Gastrocnemius medialis (tissue), 4 donors: ENCODE results near the gene BRCC3. TPM values are rescaled to one million over a fixed set of nuclear protein-coding genes. Genes with fewer than 3 reads are reported as not detected.

Experiments used
- ATAC-seq, 2 donors: fragments of 150-250 bp; one replicate each; pipeline ENCODE4 v1.9.1; 2016
- DNase-seq, 2 donors: peaks; one replicate each; pipeline ENCODE4 v3.0.0-alpha.2; 2019
- H3K27ac ChIP-seq, 4 donors: fragments of 200-600 bp; sonication (generic); 1 replicate in 1 of 4; 2 replicates in 3 of 4; pipeline ENCODE4 v1.5.1; 2016 to 2018; ENCODE audit warnings: mild to moderate bottlenecking in 2 of 4, moderate library complexity in 1 of 4
- H3K27me3 ChIP-seq, 3 donors: fragments of 200-600 bp; sonication (generic) in 2 of 3; 1 replicate in 1 of 3; 2 replicates in 2 of 3; pipeline versions ENCODE4 v1.5.1 to v1.6.0; 2016 to 2019; ENCODE audit warnings: mild to moderate bottlenecking in 1 of 3, moderate library complexity in 1 of 3
- H3K36me3 ChIP-seq, 2 donors: fragments of 200-600 bp; sonication (generic) in 1 of 2; one replicate each; pipeline ENCODE4 v1.5.1; 2017 to 2018
- H3K4me1 ChIP-seq, 2 donors: fragments of 200-600 bp; sonication (generic) in 1 of 2; one replicate each; pipeline ENCODE4 v1.5.1; 2016 to 2017; ENCODE audit warnings: mild to moderate bottlenecking in 2 of 2
- H3K4me3 ChIP-seq, 4 donors: fragments of 200-600 bp; sonication (generic) in 3 of 4; 1 replicate in 1 of 4; 2 replicates in 3 of 4; pipeline ENCODE4 v1.5.1; 2016 to 2019; ENCODE audit warnings: mild to moderate bottlenecking in 2 of 4
- H3K9me3 ChIP-seq, 3 donors: fragments of 200-600 bp; sonication (generic) in 2 of 3; 1 replicate in 1 of 3; 2 replicates in 2 of 3; pipeline ENCODE4 v1.5.1; 2016 to 2019
- CTCF ChIP-seq, 5 experiments: fragments of 450-650 bp in 3 of 5; fragments of 200-600 bp in 2 of 5; sonication (generic) in 2 of 5; IDR thresholded peaks in 4 of 5; conservative IDR thresholded peaks in 1 of 5; 1 replicate in 4 of 5; 2 replicates in 1 of 5; pipeline ENCODE4 v1.5.1; 2016 to 2019; ENCODE audit warnings: antibody characterized with exemption in 5 of 5, mild to moderate bottlenecking in 3 of 5, moderate library complexity in 3 of 5
- POLR2A ChIP-seq, 2 donors: fragments of 450-650 bp; IDR thresholded peaks; one replicate each; pipeline ENCODE4 v1.6.1; 2017; ENCODE audit warnings: antibody characterized with exemption in 2 of 2, mild to moderate bottlenecking in 2 of 2, moderate library complexity in 2 of 2
- in situ Hi-C, 4 donors: fragments of 200-750 bp; cut with MboI; loops; one replicate each; pipeline versions ENCODE4 v1.15.0 to v1.8.0; 2017; ENCODE audit warnings: low sequenced_read_pairs in 4 of 4
- intact Hi-C: fragments of 100-400 bp; cut with DNase I; formaldehyde crosslinking; loops from one replicate; pipeline ENCODE4 v1.15.1; 2023; ENCODE audit warnings: low total_unique reads
- total RNA-seq, 4 donors: library from RNA; depleted of rRNA; stranded (reverse); fragments of >200 nt; gene quantifications; one replicate each; pipeline versions ENCODE4 v1.1.0 to v1.2.3, GENCODE V29; 2016

Gene BRCC3
- total RNA-seq, 4 donors from 2014 or later = 8.8 to 15.9 (median 10.6) TPM

DNA sequence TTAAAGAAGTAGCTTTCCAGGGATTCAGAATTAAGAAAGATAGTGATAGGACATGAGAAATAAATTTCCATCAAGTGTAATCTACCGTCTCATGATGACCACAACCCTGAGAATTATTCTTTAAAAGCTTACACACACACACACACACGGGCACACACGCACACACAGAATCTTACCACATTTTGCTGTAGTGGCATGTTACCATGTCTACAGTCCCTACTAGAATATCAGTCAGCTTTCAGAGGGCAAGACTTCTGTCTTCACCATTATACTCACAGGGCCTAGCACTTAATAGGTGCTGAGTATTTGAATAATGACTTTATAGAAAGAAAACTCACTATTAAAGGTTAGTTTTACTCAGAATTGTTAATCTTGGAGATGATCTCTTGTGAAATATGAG lies 15.8 kb upstream of the BRCC3 start:
- in situ Hi-C loops = loop anchor here in 3 of 4 donors (5.0 to 10.0 kb wide), 3 partner anchors 71 to 78 kb away; no protein-coding TSS in a partner anchor
- no peak for TF ChIP-seq POLR2A (IDR thresholded peaks at IDR 0.05)
- TF ChIP-seq CTCF (IDR thresholded peaks at IDR 0.05 in 4 of 5, conservative IDR thresholded peaks at IDR 0.05 in 1 of 5) = no peak

DNA sequence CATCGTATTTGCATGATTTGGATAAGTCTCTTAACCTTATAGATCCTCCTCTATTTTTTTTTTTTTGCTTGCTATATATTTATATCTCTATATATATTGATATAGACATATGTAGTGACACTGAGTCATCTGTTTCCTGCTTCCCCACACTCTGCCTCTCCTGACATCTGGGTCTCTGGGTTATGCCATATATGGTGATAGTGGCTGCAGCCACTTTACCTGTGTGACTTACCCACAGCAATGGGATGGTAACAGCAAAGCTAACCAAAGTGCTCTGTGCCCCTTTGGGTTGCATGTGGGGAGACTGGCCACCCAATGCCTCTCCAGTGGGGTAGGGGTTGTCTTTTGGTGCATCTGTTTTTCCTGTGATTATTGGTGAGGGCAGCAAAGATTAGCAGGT lies 14.8 kb upstream of the BRCC3 start:
- in situ Hi-C loops = loop anchor here in 3 of 4 donors (5.0 to 10.0 kb wide), 3 partner anchors 72 to 79 kb away; no protein-coding TSS in a partner anchor
- Histone ChIP-seq H3K27me3 (no peaks in the 10 kb centered on the region), H3K4me3 (no peak overlapping the region), H3K27ac (peak overlapping the region; percentile 17 to 62 (median 47)), H3K4me1 (no peaks in the 10 kb centered on the region), H3K9me3 (no peaks in the 10 kb centered on the region), H3K36me3 (no peaks in the 10 kb centered on the region)
- TF ChIP-seq POLR2A (IDR thresholded peaks at IDR 0.05) (no peak), CTCF (IDR thresholded peaks at IDR 0.05 in 4 of 5, conservative IDR thresholded peaks at IDR 0.05 in 1 of 5) (no peak)
- intact Hi-C loops = loop anchor here (2.0 kb wide), 1 partner anchor 30 kb away; the partner anchor contains the start of gene FUNDC2
- DNase-seq = no peak
- ATAC-seq = no peak

More for the DNA sequence above, 15.8 kb upstream of the BRCC3 start:
- Histone ChIP-seq H3K27me3 (no peaks in the 10 kb centered on the region), H3K9me3 (no peaks in the 10 kb centered on the region), H3K36me3 (no peaks in the 10 kb centered on the region), H3K4me1 (no peaks in the 10 kb centered on the region), H3K4me3 (no peak overlapping the region), H3K27ac (no peak overlapping the region)
- intact Hi-C loops = no loop called here
- DNase-seq (no peak), ATAC-seq (no peak)

DNA sequence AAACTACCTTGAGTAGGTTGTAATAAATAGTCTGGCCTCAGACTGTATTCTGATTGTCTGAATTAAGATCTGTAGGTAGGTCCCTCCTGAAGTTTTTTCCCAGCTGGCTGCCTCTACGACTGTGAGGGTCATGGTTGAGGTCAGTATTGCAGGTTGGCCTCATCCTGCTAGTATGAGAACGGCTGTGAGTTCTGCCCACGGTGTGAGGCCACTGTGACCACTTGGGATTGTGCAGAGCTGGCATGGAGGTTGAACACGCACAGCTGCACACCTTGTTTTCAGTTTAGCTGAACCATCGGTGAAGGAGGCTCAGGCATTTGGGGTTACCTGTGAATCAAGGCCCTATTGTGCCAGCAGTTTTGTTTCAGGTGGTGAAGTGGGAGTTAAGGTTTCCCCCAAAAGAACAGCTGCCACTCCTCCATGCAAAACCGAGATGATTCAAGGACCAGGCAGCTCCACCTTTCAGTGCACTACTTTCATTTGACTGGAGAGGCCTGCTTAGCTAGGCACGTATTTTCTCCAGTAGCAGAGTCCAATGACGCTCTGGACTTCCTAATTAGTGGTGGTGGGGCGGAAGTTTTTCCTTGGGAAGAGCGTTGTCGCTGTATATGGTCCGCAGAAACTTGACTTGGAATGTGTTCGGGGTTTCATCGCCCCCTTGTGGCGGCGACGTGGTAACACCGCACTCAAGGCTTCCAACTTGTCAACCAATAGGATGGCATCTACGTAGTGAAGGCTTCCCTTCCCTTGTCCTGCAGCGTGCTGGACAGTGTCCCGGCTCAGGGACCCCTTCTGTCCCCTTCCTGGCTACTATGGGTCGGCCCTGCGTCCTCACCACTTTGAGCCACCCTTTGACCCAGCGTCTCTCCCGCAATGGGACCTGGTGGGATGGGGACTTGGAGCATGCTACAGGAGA lies 14.2 kb upstream of the BRCC3 start:
- H3K9me3 ChIP-seq = no peaks in the 10 kb centered on the region
- ATAC-seq (peak; percentile 95 to 98), DNase-seq (peak; percentile 6 to 57)
- peak overlapping the region; percentile 17 to 62 (median 47) for H3K27ac ChIP-seq
- H3K27me3 ChIP-seq = no peaks in the 10 kb centered on the region
- H3K36me3 ChIP-seq = no peaks in the 10 kb centered on the region
- no peak overlapping the region for H3K4me3 ChIP-seq
- intact Hi-C loops = loop anchor here (1.0 to 2.0 kb wide), 2 partner anchors 30 to 76 kb away; partner anchors contain the start of gene FUNDC2
- in situ Hi-C loops = loop anchor here in 3 of 4 donors (5.0 to 10.0 kb wide), 3 partner anchors 72 to 80 kb away; no protein-coding TSS in a partner anchor
- TF ChIP-seq CTCF (IDR thresholded peaks at IDR 0.05 in 4 of 5, conservative IDR thresholded peaks at IDR 0.05 in 1 of 5) (peak; percentile 49 to 76 (median 74)), POLR2A (IDR thresholded peaks at IDR 0.05) (no peak)
- no peaks in the 10 kb centered on the region for H3K4me1 ChIP-seq

- no peaks in the 10 kb centered on the region for H3K27me3 ChIP-seq
- H3K9me3 ChIP-seq = no peaks in the 10 kb centered on the region
- DNase-seq (no peak), ATAC-seq (no peak)
- H3K4me3 ChIP-seq = no peak overlapping the region
- in situ Hi-C loops = no loop called here
- intact Hi-C loops = no loop called here
- no peaks in the 10 kb centered on the region for H3K36me3 ChIP-seq
- no peak overlapping the region for H3K27ac ChIP-seq
- peaks cover 0 to 4% of the 10 kb centered on the region in 2 donors for H3K4me1 ChIP-seq
- TF ChIP-seq POLR2A (IDR thresholded peaks at IDR 0.05) = no peak
- no peak for TF ChIP-seq CTCF (IDR thresholded peaks at IDR 0.05 in 4 of 5, conservative IDR thresholded peaks at IDR 0.05 in 1 of 5)
Measured at GRCh38 chrX:155061760-155062159, 9.5 kb upstream of the BRCC3 start.
